NCI-H446 treated with DMSO at 0.1 percent for 48 hours (cell line): ENCODE data around the gene ARHGAP25.
A peak's percentile ranks its signal among the peaks of the same experiment; 100 is the strongest.

Experiments used
- DNase-seq: peaks from one replicate; lab custom pipeline; 2025; lab: John Stamatoyannopoulos, UW

The ARHGAP25 gene, protein sequence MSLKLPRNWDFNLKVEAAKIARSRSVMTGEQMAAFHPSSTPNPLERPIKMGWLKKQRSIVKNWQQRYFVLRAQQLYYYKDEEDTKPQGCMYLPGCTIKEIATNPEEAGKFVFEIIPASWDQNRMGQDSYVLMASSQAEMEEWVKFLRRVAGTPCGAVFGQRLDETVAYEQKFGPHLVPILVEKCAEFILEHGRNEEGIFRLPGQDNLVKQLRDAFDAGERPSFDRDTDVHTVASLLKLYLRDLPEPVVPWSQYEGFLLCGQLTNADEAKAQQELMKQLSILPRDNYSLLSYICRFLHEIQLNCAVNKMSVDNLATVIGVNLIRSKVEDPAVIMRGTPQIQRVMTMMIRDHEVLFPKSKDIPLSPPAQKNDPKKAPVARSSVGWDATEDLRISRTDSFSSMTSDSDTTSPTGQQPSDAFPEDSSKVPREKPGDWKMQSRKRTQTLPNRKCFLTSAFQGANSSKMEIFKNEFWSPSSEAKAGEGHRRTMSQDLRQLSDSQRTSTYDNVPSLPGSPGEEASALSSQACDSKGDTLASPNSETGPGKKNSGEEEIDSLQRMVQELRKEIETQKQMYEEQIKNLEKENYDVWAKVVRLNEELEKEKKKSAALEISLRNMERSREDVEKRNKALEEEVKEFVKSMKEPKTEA

GRCh38 chr2:68734688-68735525 lies at the start of gene ARHGAP25:
Gene ARHGAP25 (plus strand): TSS chr2:68734811. CDS start chr2:68735200, 389 bp downstream.
- no peak for DNase-seq

DNA sequence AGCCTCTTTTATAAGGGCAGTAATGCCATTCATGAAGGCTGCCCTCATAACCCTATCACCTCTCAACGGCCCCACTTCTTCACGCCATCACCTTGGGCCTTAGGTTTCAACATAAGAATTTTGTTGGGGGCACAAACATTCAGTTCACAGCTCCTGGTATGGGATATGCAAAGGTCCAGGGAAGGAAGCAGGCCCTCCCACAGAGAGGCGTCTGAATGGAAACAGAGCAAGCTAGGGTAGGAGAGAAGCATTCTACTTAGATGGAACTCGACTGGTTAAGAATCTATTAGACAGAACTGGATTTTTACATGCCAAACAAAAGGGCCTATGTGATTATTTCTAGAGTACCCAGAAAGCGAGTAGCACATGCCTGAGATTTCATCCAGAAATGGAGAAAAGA lies 48.4 kb upstream of the ARHGAP25 start:
- DNase-seq = no peak

DNA sequence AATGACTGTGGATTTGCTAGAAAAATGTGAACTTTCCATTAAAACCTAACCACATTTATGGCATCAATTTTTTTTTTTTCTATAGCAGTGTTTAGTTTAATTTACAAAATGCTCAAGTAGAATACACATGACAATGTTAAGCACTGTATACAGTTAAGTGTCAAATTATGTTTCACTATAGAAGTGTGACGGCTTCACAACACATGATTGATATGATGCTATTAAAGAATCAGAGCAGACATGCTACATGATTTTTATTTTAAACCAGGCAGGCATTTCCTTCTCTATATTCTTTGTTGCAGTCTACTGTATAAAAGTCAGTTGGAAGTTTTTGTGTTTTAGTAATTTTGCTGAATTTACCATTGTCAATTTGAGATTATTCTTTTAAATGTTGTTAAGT lies 47.6 kb upstream of the ARHGAP25 start:
- no peak for DNase-seq

GRCh38 chr2:68689553-68690537 lies 44.8 kb upstream of the ARHGAP25 start:
- no peak for DNase-seq

GRCh38 chr2:68690851-68691250 lies 43.8 kb upstream of the ARHGAP25 start:
- no peak for DNase-seq

DNA sequence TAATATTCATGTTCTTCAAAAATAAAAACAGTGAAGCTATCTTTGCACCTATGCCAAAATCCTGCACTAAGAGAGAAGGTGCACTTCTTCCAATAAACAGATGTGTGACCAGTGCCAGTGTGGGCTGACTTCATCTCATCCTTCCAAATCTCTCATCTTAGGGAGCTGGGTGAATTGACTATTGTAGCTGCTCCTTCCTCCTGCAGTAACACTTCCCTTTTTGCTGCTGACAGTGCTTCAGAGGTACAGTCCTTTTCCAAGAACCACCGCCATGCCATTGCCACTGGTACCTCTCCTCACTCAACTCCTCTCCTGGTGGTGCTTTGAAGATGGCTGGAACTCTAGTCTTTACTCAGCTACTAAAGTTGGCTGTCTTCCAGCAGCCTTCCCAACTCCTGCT lies 42.1 kb upstream of the ARHGAP25 start:
- no peak for DNase-seq

DNA sequence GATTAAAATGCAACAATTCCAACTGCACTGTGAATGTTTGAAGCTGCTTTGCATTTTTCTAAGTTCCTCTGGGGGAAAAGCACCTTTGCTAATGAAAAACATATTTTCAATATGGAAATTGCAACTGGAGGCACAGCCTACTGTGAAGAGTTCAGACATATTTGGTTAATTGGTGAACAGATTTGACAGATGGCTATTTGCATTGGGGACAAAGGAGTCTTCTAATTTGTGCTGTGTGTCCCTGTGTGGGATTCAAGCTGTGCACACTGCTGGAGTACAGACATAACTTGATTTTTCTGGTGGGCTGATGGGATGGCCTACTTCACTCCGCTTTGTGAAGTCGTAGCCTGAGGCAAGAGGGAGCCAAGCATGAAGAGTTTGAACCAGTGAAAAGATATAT lies 40.7 kb upstream of the ARHGAP25 start:
- DNase-seq = no peak

DNA sequence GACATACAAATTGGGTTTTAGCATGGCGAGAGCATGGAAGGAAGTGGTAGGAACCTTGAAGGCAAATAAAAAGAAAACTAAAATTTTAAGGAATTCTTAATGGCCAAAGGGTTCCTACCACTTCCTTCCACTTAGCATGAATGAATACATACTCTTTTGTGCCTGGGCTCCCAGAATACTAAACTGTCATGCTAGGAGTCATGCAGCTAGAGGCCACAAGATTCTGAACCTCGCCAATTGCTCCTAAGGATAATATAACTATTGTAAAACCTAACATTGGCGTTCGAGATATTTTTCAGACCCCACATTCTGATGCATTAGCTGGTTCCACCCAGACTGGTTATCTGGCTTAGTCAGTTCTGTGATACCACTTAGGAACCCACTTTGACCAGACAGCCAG lies 38.6 kb upstream of the ARHGAP25 start:
- no peak for DNase-seq

DNA sequence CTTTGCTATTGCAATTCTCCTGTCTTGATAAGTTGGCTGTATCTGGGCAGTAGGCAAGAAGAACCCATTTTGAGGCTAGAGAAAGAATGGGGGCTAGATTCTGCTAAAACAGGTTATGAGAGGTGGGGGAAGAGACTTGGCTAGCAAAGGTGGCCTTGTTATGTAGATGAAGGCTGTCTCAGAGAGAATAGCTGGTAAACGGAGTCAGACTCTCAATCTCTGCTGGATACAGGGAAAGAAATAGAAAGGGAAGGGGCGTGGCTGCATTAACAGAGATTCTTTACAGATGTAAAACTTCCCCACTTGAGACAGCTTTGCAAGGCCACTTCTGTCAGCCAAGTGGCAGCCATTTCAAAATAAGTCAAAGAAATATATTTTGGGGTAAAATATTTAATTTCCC lies 38.1 kb upstream of the ARHGAP25 start:
- DNase-seq = no peak

DNA sequence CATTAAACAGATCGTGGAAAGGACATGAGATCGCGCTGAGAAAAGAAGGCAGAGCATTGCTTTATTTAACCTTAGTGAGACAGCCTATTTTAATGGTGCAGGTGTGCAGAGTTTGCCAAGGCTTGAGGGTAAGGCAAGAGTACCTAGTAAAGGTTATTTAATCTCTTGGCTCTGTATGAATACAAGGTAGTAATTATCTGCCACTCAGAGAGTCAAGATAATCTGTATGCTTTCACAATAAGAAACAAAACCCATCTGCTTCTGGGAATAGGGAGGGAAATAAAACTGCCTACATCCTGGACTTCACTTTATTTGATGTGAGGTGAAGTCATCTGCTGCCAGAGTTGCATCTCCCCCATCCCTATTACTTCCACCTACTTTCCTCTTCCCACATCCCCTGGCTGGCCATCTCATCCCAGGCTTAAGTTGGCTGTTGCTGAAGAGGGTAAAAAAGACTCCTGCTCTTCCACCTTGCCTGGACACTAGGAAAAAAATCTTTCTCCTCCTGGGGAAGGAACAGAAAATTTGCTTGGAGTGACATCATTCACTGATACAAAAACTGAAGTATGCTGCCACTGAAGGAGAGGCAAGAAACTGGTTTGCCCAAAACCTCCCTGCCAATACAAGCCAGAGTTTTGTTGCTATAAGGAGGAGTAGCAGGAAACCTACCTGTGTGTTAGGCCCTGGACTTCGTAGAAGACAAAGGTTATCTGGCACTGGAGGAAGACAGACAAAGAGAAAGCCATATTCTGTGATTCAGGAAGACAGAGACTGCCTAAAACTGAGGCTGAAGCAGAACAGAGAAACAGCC lies 35.8 kb upstream of the ARHGAP25 start:
- no peak for DNase-seq

DNA sequence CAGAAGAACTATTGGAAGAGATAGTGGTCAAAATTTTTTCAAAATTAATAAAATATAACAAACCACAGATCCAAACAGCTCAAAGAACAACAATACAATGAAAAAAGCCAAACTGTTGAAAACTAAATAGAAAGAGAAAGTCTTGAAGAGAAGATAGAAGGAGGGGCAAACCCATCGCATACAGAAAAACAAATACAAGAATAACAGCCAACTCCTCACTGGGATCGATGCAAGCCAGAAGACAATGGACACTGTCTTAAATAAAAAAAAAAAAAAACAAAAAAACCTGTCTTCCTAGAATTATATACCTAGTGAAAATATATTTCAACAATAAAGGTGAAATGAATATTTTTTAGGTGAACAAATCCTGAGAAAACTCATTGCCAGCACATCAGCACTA lies 34.1 kb upstream of the ARHGAP25 start:
- no peak for DNase-seq

DNA sequence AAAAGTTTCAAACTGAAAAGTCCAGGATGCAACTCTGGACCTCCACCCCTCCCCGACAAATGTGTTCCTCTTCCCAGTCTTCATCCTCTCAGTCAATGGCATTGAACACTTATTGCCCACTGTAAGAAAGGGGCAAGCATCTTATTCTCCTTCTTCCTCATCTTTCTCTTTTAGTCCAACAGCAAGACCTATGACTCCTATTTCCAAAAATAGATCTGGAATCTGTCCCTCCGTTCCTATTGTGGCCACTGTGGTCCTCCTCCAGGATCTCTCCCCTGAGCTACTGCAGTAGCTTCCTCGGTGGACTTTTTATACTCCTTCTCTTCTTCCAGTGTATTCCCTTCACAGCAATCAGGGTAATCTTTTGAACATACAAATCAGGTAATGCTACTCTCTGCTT lies 28.0 kb upstream of the ARHGAP25 start:
- DNase-seq = no peak

- DNase-seq = no peak
Observed at GRCh38 chr2:68708629-68709028, 26.0 kb upstream of the ARHGAP25 start.

- DNase-seq = peak; percentile 2
Observed at GRCh38 chr2:68709421-68709911, 25.1 kb upstream of the ARHGAP25 start.

GRCh38 chr2:68710336-68710735 lies 24.3 kb upstream of the ARHGAP25 start:
- no peak for DNase-seq

DNA sequence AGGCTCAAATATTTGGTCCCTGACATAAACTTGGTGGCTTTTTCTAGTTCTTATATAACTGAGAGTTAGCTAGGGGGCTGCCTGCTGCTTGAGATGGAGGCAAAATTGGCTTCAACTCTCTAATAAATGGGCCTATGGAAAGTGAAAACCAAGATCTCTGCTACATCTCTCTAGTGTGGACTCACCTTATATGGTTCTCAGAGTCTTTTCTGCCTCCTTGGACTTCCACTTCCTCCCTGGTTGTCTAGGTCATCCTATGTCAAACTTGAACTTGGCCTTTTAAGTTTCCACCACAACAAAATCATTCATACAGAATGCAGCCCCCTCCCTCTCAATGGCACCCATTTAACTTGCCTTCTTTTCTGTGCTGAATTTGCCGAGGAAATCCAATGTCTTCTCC lies 23.9 kb upstream of the ARHGAP25 start:
- no peak for DNase-seq

DNA sequence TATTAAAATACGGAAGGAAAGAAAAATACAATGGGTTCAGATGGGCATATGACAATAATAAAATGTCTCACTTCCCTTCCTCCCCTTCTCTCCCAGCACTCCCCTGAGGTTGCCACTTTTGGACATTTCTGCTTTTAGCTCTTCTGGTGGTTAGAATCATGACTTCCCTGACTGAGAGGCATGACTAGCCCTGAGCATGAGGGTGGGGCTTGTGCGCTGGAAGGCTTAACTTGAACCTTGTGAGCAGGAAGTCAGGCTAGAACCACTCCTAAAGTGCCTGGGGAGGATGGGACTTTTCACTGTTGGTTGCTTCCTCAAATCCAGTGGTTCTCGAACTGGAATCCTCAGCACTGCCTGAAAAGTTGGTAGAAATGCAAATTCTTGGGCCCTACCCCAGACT lies 19.7 kb upstream of the ARHGAP25 start:
- DNase-seq = no peak

DNA sequence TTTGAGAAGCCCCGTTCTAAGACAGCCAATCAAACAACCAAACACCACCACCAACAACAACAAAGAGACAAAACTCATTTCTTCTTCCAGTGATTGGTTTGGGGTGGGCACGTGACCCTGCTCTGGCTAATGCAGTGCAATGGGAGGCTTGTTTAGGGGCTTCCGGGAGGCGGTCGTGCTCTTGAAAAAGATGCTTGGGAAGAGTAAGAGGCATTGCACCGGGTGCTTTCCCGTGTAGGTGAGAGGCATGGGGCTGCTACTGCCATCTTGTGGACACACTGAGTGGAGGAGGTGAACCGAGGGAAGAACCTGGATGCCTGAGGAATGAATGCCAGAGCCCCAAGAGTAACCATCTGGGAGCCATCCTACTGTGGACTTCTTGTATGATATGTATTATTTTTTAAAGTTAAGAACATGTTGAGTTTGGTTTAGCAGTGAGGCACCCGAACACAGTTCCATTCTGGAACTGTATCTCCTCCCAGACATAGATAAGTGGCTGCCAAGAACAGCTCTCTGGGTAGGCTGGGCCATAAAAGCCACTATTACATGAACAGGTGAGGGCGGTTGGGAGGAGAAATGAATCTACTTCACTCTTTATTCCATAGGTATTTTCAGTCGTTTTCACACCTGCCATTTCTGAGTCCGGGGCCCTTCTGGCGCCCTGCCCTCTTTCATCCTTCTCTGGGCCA lies 19.1 kb upstream of the ARHGAP25 start:
- DNase-seq = no peak

- no peak for DNase-seq
Observed at GRCh38 chr2:68716604-68717304, 17.9 kb upstream of the ARHGAP25 start.
